Activated T-cell treated with anti-CD3 and anti-CD28 coated beads for 24 hours (primary cell): ENCODE results near the gene SNF8.

Source experiments
- DNase-seq: peaks from one replicate; pipeline ENCODE4 v3.0.0-alpha.2; 2020; ENCODE audit warnings: low read depth

SNF8 gene

DNA sequence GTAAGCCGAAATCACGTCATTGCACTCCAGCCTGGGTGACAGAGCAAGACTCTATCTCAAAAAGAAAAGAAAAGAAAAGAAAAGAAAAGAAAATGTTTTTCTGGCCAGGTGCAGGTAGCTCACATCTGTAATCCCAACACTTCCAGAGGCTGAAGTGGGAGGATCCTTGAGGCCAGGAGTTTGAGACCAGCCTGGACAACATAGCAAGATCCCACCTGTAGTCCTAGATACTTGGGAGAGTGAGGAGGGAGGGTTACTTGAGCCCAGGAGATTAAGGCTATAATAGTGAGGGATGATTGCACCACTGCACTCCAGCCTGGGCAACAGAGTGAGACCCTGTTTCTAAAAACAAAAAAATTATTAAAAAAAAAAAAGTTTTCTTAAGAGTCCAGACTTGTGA, 54.6 kb downstream of the SNF8 start:
- no peak for DNase-seq

DNA sequence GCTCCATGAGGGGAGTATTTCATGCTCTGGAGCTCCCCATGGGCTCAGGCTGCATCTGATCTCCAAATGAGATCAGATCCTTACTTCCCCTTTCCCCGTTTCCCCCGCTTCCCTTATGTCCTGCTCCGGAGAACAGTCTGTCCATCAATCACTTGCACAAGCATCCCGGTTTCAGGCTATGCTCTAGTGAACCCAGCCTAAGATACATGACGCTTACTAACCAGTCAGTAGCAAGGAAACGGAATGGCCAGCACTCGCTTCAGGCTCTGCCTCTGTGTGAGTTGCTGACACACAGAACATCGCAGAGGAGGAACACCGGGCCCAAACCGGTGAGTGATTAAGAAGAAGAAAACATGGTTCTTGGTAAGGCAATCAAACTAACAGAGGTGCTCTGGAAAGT, 61.5 kb downstream of the SNF8 start:
- no peak for DNase-seq

- no peak for DNase-seq
Measured at GRCh38 chr17:48882272-48882671, 62.4 kb downstream of the SNF8 start.
